H1 (cell line): Measurements from ENCODE around the gene LNPEP.

Experiments
- EZH2 ChIP-seq: fragments of 200-600 bp; sonication (generic); IDR thresholded peaks from 2 replicates; pipeline ENCODE4 v1.7.1; 2012; ENCODE audit warnings: low read depth, mild to moderate bottlenecking, moderate library complexity, low read length, inconsistent platforms; ENCODE audit not compliant: severe bottlenecking
- JUND ChIP-seq: IDR thresholded peaks from 2 replicates; pipeline ENCODE4 v1.6.1; 2011; ENCODE audit warnings: mild to moderate bottlenecking, improper control_type of control experiment, low read length
- MAX ChIP-seq: IDR thresholded peaks from 2 replicates; pipeline ENCODE4 v1.6.1; 2012; ENCODE audit warnings: inconsistent platforms
- POLR2A ChIP-seq, 2 experiments: IDR thresholded peaks; 1 replicate in 1 of 2; 2 replicates in 1 of 2; pipeline ENCODE4 v1.6.1; 2011; ENCODE audit warnings: low read depth in 2 of 2, low read length in 2 of 2, mild to moderate bottlenecking in 2 of 2; ENCODE audit errors: control extremely low read depth in 1 of 2
- RNF2 ChIP-seq: fragments of 200-900, 300-1000 bp; sonication (generic); IDR thresholded peaks from 2 replicates; pipeline ENCODE4 v1.7.1; 2016; ENCODE audit warnings: borderline replicate concordance, low read depth, mild to moderate bottlenecking, antibody characterized with exemption, low read length; ENCODE audit not compliant: poor library complexity, severe bottlenecking; ENCODE audit errors: missing control alignments
- TF ChIP-seq, protein P1 (sequence below): IDR thresholded peaks from 2 replicates; pipeline ENCODE4 v1.6.1; 2011; ENCODE audit warnings: low read depth, mild to moderate bottlenecking, low read length; ENCODE audit not compliant: insufficient read depth
- TF ChIP-seq, protein P2 (sequence below), 3 experiments: IDR thresholded peaks; 1 replicate in 2 of 3; 2 replicates in 1 of 3; pipeline versions ENCODE4 v1.5.1 to v1.6.1; 2011; ENCODE audit warnings: low read length in 3 of 3, mild to moderate bottlenecking in 3 of 3, inconsistent platforms in 2 of 3, low read depth in 1 of 3, moderate library complexity in 1 of 3; ENCODE audit not compliant: insufficient read depth in 1 of 3; ENCODE audit errors: control extremely low read depth in 1 of 3

GRCh38 chr5:96986450-96986849 lies 50.6 kb downstream of the LNPEP start:
- TF ChIP-seq EZH2 (no peak), RNF2 (no peak), POLR2A (IDR thresholded peaks at IDR 0.05; ENCODE audit: control extremely low read depth in 1 of 2, low read depth in 2 of 2, low read length in 2 of 2) (no peak), MAX (no peak), JUND (no peak)
- TF ChIP-seq, protein P1, sequence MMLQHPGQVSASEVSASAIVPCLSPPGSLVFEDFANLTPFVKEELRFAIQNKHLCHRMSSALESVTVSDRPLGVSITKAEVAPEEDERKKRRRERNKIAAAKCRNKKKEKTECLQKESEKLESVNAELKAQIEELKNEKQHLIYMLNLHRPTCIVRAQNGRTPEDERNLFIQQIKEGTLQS, result no peak
- TF ChIP-seq, protein P2, sequence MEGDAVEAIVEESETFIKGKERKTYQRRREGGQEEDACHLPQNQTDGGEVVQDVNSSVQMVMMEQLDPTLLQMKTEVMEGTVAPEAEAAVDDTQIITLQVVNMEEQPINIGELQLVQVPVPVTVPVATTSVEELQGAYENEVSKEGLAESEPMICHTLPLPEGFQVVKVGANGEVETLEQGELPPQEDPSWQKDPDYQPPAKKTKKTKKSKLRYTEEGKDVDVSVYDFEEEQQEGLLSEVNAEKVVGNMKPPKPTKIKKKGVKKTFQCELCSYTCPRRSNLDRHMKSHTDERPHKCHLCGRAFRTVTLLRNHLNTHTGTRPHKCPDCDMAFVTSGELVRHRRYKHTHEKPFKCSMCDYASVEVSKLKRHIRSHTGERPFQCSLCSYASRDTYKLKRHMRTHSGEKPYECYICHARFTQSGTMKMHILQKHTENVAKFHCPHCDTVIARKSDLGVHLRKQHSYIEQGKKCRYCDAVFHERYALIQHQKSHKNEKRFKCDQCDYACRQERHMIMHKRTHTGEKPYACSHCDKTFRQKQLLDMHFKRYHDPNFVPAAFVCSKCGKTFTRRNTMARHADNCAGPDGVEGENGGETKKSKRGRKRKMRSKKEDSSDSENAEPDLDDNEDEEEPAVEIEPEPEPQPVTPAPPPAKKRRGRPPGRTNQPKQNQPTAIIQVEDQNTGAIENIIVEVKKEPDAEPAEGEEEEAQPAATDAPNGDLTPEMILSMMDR (IDR thresholded peaks at IDR 0.05; ENCODE audit: control extremely low read depth in 1 of 3, insufficient read depth in 1 of 3, low read depth in 1 of 3, low read length in 3 of 3), result no peak
